ENCODE data around the gene PLSCR4. TPM values are rescaled to one million over a fixed set of nuclear protein-coding genes. Genes with fewer than 3 reads are reported as not detected.

The PLSCR4 gene
- total RNA-seq, 1 donor from 2014 or later: 3.6 TPM

DNA sequence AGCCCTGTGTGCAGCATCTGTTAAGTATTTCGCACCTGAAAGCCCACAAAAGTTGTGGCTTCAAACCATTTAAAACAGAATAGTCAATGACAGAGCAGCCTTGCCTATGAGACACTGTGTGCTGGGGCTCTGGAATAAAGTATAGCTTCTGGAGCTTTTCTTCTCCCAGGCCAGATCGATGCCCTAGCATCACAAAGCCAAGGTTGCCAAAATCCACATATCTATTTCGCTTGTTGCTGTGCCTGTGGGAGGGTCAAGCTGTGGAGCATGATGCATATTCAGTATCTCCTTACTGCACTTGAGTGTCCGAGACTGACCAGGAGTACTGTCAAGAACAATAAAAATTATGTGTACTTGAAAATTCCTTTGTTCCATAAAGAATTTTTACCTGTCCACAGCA lies 97.5 kb downstream of the PLSCR4 start:
- Histone ChIP-seq H3K4me3 (ENCODE audit: low read depth, low read length) (no peak overlapping the region), H3K36me3 (ENCODE audit: control insufficient read depth, insufficient read depth, low read length) (no peaks in the 10 kb centered on the region), H3K27me3 (ENCODE audit: control insufficient read depth, insufficient read depth, low read length) (no peaks in the 10 kb centered on the region)
- no peak for DNase-seq (ENCODE audit: low read depth)
- TF ChIP-seq, protein P1, sequence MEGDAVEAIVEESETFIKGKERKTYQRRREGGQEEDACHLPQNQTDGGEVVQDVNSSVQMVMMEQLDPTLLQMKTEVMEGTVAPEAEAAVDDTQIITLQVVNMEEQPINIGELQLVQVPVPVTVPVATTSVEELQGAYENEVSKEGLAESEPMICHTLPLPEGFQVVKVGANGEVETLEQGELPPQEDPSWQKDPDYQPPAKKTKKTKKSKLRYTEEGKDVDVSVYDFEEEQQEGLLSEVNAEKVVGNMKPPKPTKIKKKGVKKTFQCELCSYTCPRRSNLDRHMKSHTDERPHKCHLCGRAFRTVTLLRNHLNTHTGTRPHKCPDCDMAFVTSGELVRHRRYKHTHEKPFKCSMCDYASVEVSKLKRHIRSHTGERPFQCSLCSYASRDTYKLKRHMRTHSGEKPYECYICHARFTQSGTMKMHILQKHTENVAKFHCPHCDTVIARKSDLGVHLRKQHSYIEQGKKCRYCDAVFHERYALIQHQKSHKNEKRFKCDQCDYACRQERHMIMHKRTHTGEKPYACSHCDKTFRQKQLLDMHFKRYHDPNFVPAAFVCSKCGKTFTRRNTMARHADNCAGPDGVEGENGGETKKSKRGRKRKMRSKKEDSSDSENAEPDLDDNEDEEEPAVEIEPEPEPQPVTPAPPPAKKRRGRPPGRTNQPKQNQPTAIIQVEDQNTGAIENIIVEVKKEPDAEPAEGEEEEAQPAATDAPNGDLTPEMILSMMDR (IDR thresholded peaks at IDR 0.05; ENCODE audit: insufficient read depth, low read length, poor library complexity, severe bottlenecking): no peak

GRCh38 chr3:146152834-146153233 lies 98.1 kb downstream of the PLSCR4 start:
- H3K36me3 ChIP-seq (ENCODE audit: control insufficient read depth, insufficient read depth, low read length): no peaks in the 10 kb centered on the region
- no peak overlapping the region for H3K4me3 ChIP-seq (ENCODE audit: low read depth, low read length)
- DNase-seq (ENCODE audit: low read depth): no peak
- H3K27me3 ChIP-seq (ENCODE audit: control insufficient read depth, insufficient read depth, low read length): no peaks in the 10 kb centered on the region
- TF ChIP-seq, protein P1 (IDR thresholded peaks at IDR 0.05; ENCODE audit: insufficient read depth, low read length, poor library complexity, severe bottlenecking): no peak

DNA sequence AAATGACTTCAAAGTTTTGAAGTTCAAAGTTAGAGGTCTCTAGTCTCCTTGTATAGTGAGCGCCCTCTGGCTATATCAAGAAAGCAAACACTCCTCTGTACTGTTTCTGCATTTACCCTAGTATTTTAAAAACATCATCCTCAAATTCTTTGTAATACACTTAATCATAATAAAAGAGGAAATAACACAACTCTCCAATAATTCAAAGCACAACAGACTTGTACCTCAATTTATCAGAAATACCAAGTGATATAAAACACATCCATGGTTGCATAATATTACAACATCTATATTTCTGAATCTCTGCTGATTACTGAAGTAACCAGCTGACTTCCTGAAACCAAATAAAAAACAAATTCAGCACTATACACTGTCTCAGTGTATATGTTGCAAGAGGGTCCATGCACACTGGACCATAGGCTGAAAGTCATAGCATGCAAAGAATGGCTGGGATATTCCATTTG lies 102.4 kb downstream of the PLSCR4 start:
- TF ChIP-seq, protein P1 (IDR thresholded peaks at IDR 0.05; ENCODE audit: insufficient read depth, low read length, poor library complexity, severe bottlenecking): peak; percentile 39

GRCh38 chr3:146145642-146146041 lies 105.3 kb downstream of the PLSCR4 start:
- no peak for DNase-seq (ENCODE audit: low read depth)
- H3K27me3 ChIP-seq (ENCODE audit: control insufficient read depth, insufficient read depth, low read length): no peaks in the 10 kb centered on the region
- peaks cover 2% of the 10 kb centered on the region for H3K36me3 ChIP-seq (ENCODE audit: control insufficient read depth, insufficient read depth, low read length)
- H3K4me3 ChIP-seq (ENCODE audit: low read depth, low read length): no peak overlapping the region
- TF ChIP-seq, protein P1 (IDR thresholded peaks at IDR 0.05; ENCODE audit: insufficient read depth, low read length, poor library complexity, severe bottlenecking): no peak

More for the DNA sequence above, 102.4 kb downstream of the PLSCR4 start:
- DNase-seq (ENCODE audit: low read depth): no peak
- H3K36me3 ChIP-seq (ENCODE audit: control insufficient read depth, insufficient read depth, low read length): peaks cover 2% of the 10 kb centered on the region
- no peak overlapping the region for H3K4me3 ChIP-seq (ENCODE audit: low read depth, low read length)
- no peaks in the 10 kb centered on the region for H3K27me3 ChIP-seq (ENCODE audit: control insufficient read depth, insufficient read depth, low read length)

DNA sequence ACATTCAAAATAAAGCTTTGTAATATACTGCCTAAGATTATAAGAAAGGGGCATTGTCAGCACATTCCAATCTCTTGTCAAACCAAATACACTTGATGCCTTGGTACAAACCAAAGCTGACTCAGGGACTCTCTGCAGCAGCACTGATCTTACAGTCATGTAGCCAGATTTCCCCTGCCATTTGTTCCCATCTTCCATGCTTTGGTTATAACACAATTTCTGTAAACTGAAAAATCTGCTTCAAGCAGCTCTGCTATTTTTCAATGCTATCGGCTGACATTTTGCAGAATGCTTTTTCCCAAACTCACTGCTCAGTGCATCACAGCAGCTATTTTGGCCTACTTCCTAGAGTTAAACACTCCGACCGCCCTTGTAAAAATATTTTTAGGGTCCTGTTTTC lies 108.1 kb downstream of the PLSCR4 start:
- Histone ChIP-seq H3K27me3 (ENCODE audit: control insufficient read depth, insufficient read depth, low read length) (no peaks in the 10 kb centered on the region), H3K36me3 (ENCODE audit: control insufficient read depth, insufficient read depth, low read length) (peaks cover 2% of the 10 kb centered on the region), H3K4me3 (ENCODE audit: low read depth, low read length) (no peak overlapping the region)
- no peak for DNase-seq (ENCODE audit: low read depth)
- TF ChIP-seq, protein P1 (IDR thresholded peaks at IDR 0.05; ENCODE audit: insufficient read depth, low read length, poor library complexity, severe bottlenecking): no peak

Other genes with a start within 250 kb of the PLSCR4 start
- gene PLOD2, start 89.9 kb downstream of the PLSCR4 start, total RNA-seq: 32.5 and 38.5 TPM in 2 replicates
- 0.62 TPM in 1 of 2 replicates, not detected in the other for gene PLSCR2, start 218.5 kb upstream of the PLSCR4 start, total RNA-seq